ENCODE results near the gene MRPL41. TPM values are rescaled to one million over a fixed set of nuclear protein-coding genes. Genes with fewer than 3 reads are reported as not detected.

Gene MRPL41
- total and polyA plus RNA-seq, 2 of the 13 experiments (the other 11 are each of a cell fraction or from before 2014, with no cell fraction given), result 20.9 to 54.0 TPM

- no peak for TF ChIP-seq KLF6 (CRISPR knock-in tag; IDR thresholded peaks at IDR 0.05)
- peak; percentile 56 for TF ChIP-seq THAP11 (CRISPR knock-in tag; IDR thresholded peaks at IDR 0.05)
- no peak for TF ChIP-seq ZNF34 (CRISPR knock-in tag; IDR thresholded peaks at IDR 0.05; ENCODE audit: borderline replicate concordance)
- TF ChIP-seq KDM4B (CRISPR knock-in tag; IDR thresholded peaks at IDR 0.05), result no peak
- no peak for TF ChIP-seq ERF (CRISPR knock-in tag; IDR thresholded peaks at IDR 0.05)
- no peak for TF ChIP-seq MTA3 (CRISPR knock-in tag; IDR thresholded peaks at IDR 0.05)
- no peak for TF ChIP-seq SPEN (CRISPR knock-in tag; IDR thresholded peaks at IDR 0.05; ENCODE audit: low read depth)
- no peak for TF ChIP-seq CBFB (CRISPR knock-in tag; IDR thresholded peaks at IDR 0.05)
- TF ChIP-seq POLR2AphosphoS5 (IDR thresholded peaks at IDR 0.05; ENCODE audit: low read depth, low read length), result peak; percentile 43; the same call in 1 of the 2 replicates
- no peak for TF ChIP-seq ZNF264 (CRISPR knock-in tag; IDR thresholded peaks at IDR 0.05)
- TF ChIP-seq, protein P1, sequence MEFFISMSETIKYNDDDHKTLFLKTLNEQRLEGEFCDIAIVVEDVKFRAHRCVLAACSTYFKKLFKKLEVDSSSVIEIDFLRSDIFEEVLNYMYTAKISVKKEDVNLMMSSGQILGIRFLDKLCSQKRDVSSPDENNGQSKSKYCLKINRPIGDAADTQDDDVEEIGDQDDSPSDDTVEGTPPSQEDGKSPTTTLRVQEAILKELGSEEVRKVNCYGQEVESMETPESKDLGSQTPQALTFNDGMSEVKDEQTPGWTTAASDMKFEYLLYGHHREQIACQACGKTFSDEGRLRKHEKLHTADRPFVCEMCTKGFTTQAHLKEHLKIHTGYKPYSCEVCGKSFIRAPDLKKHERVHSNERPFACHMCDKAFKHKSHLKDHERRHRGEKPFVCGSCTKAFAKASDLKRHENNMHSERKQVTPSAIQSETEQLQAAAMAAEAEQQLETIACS (CRISPR knock-in tag; IDR thresholded peaks at IDR 0.05), result peak; percentile 60
- no peak for TF ChIP-seq ZNF350 (CRISPR knock-in tag; IDR thresholded peaks at IDR 0.05; ENCODE audit: borderline replicate concordance, low read depth)
- no peak for TF ChIP-seq ZNF563 (CRISPR knock-in tag; IDR thresholded peaks at IDR 0.05)
- no peak for TF ChIP-seq HOXA3 (CRISPR knock-in tag; IDR thresholded peaks at IDR 0.05)
- TF ChIP-seq SIN3B (IDR thresholded peaks at IDR 0.05; ENCODE audit: low read length), result peak; percentile 69
- no peak for TF ChIP-seq KDM5A (IDR thresholded peaks at IDR 0.05; ENCODE audit: borderline replicate concordance, low read length)
- peak; percentile 59; the same call in 1 of the 2 replicates for TF ChIP-seq NRL (CRISPR knock-in tag; IDR thresholded peaks at IDR 0.05; ENCODE audit: borderline replicate concordance)
- no peak for TF ChIP-seq ZNF550 (CRISPR knock-in tag; IDR thresholded peaks at IDR 0.05; ENCODE audit: borderline replicate concordance)
- TF ChIP-seq ZNF772 (CRISPR knock-in tag; IDR thresholded peaks at IDR 0.05), result no peak
- peak; percentile 48; the same call in 1 of the 2 replicates for TF ChIP-seq ZFY (CRISPR knock-in tag; IDR thresholded peaks at IDR 0.05)
- TF ChIP-seq RBAK (CRISPR knock-in tag; IDR thresholded peaks at IDR 0.05), result no peak
- TF ChIP-seq, protein P2, sequence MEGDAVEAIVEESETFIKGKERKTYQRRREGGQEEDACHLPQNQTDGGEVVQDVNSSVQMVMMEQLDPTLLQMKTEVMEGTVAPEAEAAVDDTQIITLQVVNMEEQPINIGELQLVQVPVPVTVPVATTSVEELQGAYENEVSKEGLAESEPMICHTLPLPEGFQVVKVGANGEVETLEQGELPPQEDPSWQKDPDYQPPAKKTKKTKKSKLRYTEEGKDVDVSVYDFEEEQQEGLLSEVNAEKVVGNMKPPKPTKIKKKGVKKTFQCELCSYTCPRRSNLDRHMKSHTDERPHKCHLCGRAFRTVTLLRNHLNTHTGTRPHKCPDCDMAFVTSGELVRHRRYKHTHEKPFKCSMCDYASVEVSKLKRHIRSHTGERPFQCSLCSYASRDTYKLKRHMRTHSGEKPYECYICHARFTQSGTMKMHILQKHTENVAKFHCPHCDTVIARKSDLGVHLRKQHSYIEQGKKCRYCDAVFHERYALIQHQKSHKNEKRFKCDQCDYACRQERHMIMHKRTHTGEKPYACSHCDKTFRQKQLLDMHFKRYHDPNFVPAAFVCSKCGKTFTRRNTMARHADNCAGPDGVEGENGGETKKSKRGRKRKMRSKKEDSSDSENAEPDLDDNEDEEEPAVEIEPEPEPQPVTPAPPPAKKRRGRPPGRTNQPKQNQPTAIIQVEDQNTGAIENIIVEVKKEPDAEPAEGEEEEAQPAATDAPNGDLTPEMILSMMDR (CRISPR knock-in tag; IDR thresholded peaks at IDR 0.05), result 0 out of 2 replicates have a peak, but pooled peaks have one; percentile 6
- TF ChIP-seq ZNF713 (CRISPR knock-in tag; IDR thresholded peaks at IDR 0.05), result no peak
- no peak for TF ChIP-seq JUND (CRISPR knock-in tag; IDR thresholded peaks at IDR 0.05)
- peak; percentile 21; the same call in 1 of the 2 replicates for TF ChIP-seq ZBTB38 (CRISPR knock-in tag; IDR thresholded peaks at IDR 0.05)
- TF ChIP-seq CREB1 (IDR thresholded peaks at IDR 0.05), result peak; percentile 55; the same call in 1 of the 2 replicates
- TF ChIP-seq CREB1 (CRISPR knock-in tag; IDR thresholded peaks at IDR 0.05), result no peak
These were observed 39.0 kb downstream of the MRPL41 start, which contains the start of gene ZMYND19 (continued) for GRCh38 chr9:137590469-137591383.

Data from HepG2 (cell line).